Osteoblast (primary cell): ENCODE data around the gene TMEM200B. TPM values are rescaled to one million over a fixed set of nuclear protein-coding genes. Genes with fewer than 3 reads are reported as not detected.

ENCODE experiments used
- DNase-seq: peaks from one replicate; pipeline ENCODE4 v3.0.0; 2011; ENCODE audit warnings: low spot score, mixed read lengths; ENCODE audit not compliant: insufficient read length; ENCODE audit errors: missing footprints
- H2AFZ ChIP-seq: 2 replicates; pipeline ENCODE4 v1.6.0; 2011; ENCODE audit warnings: mild to moderate bottlenecking, low read length
- H3K27ac ChIP-seq: 2 replicates; pipeline ENCODE4 v1.5.1; 2011; ENCODE audit warnings: mild to moderate bottlenecking, low read depth, low read length, moderate library complexity
- H3K27me3 ChIP-seq: 2 replicates; pipeline ENCODE4 v1.6.0; 2012; ENCODE audit warnings: mild to moderate bottlenecking, control low read depth, inconsistent platforms, low read length, moderate library complexity; ENCODE audit not compliant: insufficient read depth
- H3K36me3 ChIP-seq: 2 replicates; pipeline ENCODE4 v1.5.1; 2011; ENCODE audit warnings: mild to moderate bottlenecking, low read length, control low read depth, moderate library complexity; ENCODE audit not compliant: insufficient read depth
- H3K4me1 ChIP-seq: 2 replicates; pipeline ENCODE4 v1.5.1; 2011; ENCODE audit warnings: mild to moderate bottlenecking, low read length, control low read depth, moderate library complexity; ENCODE audit not compliant: insufficient read depth
- H3K4me2 ChIP-seq: 2 replicates; pipeline ENCODE4 v1.6.0; 2011; ENCODE audit warnings: mild to moderate bottlenecking, low read length; ENCODE audit not compliant: insufficient read depth
- H3K4me3 ChIP-seq: fragments of 200-600 bp; sonication (generic); 3 replicates; pipeline ENCODE4 v1.5.1; 2012; ENCODE audit warnings: mild to moderate bottlenecking, low read length, inconsistent platforms; ENCODE audit not compliant: insufficient read depth
- H3K79me2 ChIP-seq: 2 replicates; pipeline ENCODE4 v1.6.0; 2012; ENCODE audit warnings: mild to moderate bottlenecking, low read length, control low read depth, inconsistent platforms; ENCODE audit not compliant: insufficient read depth
- H3K9me3 ChIP-seq: 2 replicates; pipeline ENCODE4 v1.5.1; 2011; ENCODE audit warnings: low read depth, low read length, control low read depth
- H4K20me1 ChIP-seq: 2 replicates; pipeline ENCODE4 v1.6.0; 2012; ENCODE audit warnings: mild to moderate bottlenecking, low read length, control low read depth; ENCODE audit not compliant: insufficient read depth
- CTCF ChIP-seq: IDR thresholded peaks from 2 replicates; pipeline ENCODE4 v1.5.1; 2011; ENCODE audit warnings: mild to moderate bottlenecking, low read depth, low read length, moderate library complexity; ENCODE audit errors: extremely low read depth
- total RNA-seq: library from RNA; depleted of rRNA; stranded (reverse); fragments of >200 nt; gene quantifications from 2 replicates; pipeline ENCODE4 v1.2.3, GENCODE V29; 2012

Gene TMEM200B
- total RNA-seq, 1 donor, result 9.4 TPM

- H3K4me1 ChIP-seq, result peaks cover 30% of the 10 kb centered on the region
- TF ChIP-seq CTCF, result no peak
- H3K9me3 ChIP-seq, result no peaks in the 10 kb centered on the region
- peak overlapping the region; percentile 43 for H3K4me2 ChIP-seq
- H3K79me2 ChIP-seq, result peaks cover 5% of the 10 kb centered on the region
- no peak overlapping the region for H2AFZ ChIP-seq
- H4K20me1 ChIP-seq, result peaks cover 1% of the 10 kb centered on the region
- DNase-seq, result peak; percentile 93
- H3K36me3 ChIP-seq, result peaks cover 36% of the 10 kb centered on the region
- H3K4me3 ChIP-seq, result no peak overlapping the region
- H3K27ac ChIP-seq, result peak overlapping the region; percentile 94
- no peaks in the 10 kb centered on the region for H3K27me3 ChIP-seq
Measured at GRCh38 chr1:29145739-29146437, 22.2 kb upstream of the TMEM200B start.

- Histone ChIP-seq H3K4me1 (peaks cover 30% of the 10 kb centered on the region), H4K20me1 (no peaks in the 10 kb centered on the region), H2AFZ (no peak overlapping the region), H3K4me2 (no peak overlapping the region), H3K79me2 (no peaks in the 10 kb centered on the region), H3K36me3 (peaks cover 22% of the 10 kb centered on the region), H3K9me3 (no peaks in the 10 kb centered on the region), H3K4me3 (no peak overlapping the region), H3K27ac (no peak overlapping the region), H3K27me3 (no peaks in the 10 kb centered on the region)
- TF ChIP-seq CTCF, result no peak
- no peak for DNase-seq
Measured at GRCh38 chr1:29144178-29144577, 20.5 kb upstream of the TMEM200B start.

GRCh38 chr1:29142714-29143113 lies 19.0 kb upstream of the TMEM200B start:
- Histone ChIP-seq H4K20me1 (no peaks in the 10 kb centered on the region), H3K9me3 (no peaks in the 10 kb centered on the region), H3K27me3 (no peaks in the 10 kb centered on the region), H3K4me2 (no peak overlapping the region), H3K4me1 (peaks cover 24% of the 10 kb centered on the region), H3K27ac (no peak overlapping the region), H3K4me3 (no peak overlapping the region), H3K36me3 (peaks cover 8% of the 10 kb centered on the region), H2AFZ (no peak overlapping the region), H3K79me2 (no peaks in the 10 kb centered on the region)
- no peak for TF ChIP-seq CTCF
- DNase-seq, result no peak

- DNase-seq, result no peak
- no peaks in the 10 kb centered on the region for H4K20me1 ChIP-seq
- TF ChIP-seq CTCF, result no peak
- no peaks in the 10 kb centered on the region for H3K9me3 ChIP-seq
- no peak overlapping the region for H3K27ac ChIP-seq
- no peaks in the 10 kb centered on the region for H3K79me2 ChIP-seq
- H3K27me3 ChIP-seq, result peaks cover 21% of the 10 kb centered on the region
- no peak overlapping the region for H3K4me3 ChIP-seq
- H3K4me1 ChIP-seq, result no peaks in the 10 kb centered on the region
- H2AFZ ChIP-seq, result no peak overlapping the region
- H3K4me2 ChIP-seq, result no peak overlapping the region
- H3K36me3 ChIP-seq, result no peaks in the 10 kb centered on the region
Measured at GRCh38 chr1:29136391-29136915, 12.8 kb upstream of the TMEM200B start.
